Measurements from ENCODE around the gene NCAM2. TPM values are rescaled to one million over a fixed set of nuclear protein-coding genes. Genes with fewer than 3 reads are reported as not detected.

The NCAM2 gene
- total RNA-seq, 1 experiment from 2014 or later: not detected

GRCh38 chr21:21076051-21076450 lies 77.8 kb downstream of the NCAM2 start (continued):
- TF ChIP-seq, protein P1, sequence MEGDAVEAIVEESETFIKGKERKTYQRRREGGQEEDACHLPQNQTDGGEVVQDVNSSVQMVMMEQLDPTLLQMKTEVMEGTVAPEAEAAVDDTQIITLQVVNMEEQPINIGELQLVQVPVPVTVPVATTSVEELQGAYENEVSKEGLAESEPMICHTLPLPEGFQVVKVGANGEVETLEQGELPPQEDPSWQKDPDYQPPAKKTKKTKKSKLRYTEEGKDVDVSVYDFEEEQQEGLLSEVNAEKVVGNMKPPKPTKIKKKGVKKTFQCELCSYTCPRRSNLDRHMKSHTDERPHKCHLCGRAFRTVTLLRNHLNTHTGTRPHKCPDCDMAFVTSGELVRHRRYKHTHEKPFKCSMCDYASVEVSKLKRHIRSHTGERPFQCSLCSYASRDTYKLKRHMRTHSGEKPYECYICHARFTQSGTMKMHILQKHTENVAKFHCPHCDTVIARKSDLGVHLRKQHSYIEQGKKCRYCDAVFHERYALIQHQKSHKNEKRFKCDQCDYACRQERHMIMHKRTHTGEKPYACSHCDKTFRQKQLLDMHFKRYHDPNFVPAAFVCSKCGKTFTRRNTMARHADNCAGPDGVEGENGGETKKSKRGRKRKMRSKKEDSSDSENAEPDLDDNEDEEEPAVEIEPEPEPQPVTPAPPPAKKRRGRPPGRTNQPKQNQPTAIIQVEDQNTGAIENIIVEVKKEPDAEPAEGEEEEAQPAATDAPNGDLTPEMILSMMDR (IDR thresholded peaks at IDR 0.05 in 2 of 3, conservative IDR thresholded peaks at IDR 0.05 in 1 of 3; ENCODE audit: borderline replicate concordance in 1 of 3, insufficient read depth in 1 of 3, low read depth in 2 of 3, low read length in 2 of 3): no peak
- no peak for TF ChIP-seq FOSL1 (IDR thresholded peaks at IDR 0.05; ENCODE audit: low read depth)
- no peak for TF ChIP-seq REST (IDR thresholded peaks at IDR 0.05; ENCODE audit: low read depth)

GRCh38 chr21:21076491-21076890 lies 78.3 kb downstream of the NCAM2 start:
- Histone ChIP-seq H3K36me3 (ENCODE audit: control insufficient read depth in 1 of 2, insufficient read depth in 2 of 2, low read length in 2 of 2) (no peaks in the 10 kb centered on the region), H3K4me1 (ENCODE audit: control insufficient read depth in 1 of 2, insufficient read depth in 2 of 2, low read length in 2 of 2) (no peaks in the 10 kb centered on the region), H4K20me1 (ENCODE audit: insufficient read depth) (no peaks in the 10 kb centered on the region), H3K79me2 (ENCODE audit: insufficient read depth, low read length) (no peaks in the 10 kb centered on the region), H3K9ac (ENCODE audit: low read length) (no peak overlapping the region), H3K27me3 (ENCODE audit: insufficient read depth, low read length) (no peaks in the 10 kb centered on the region), H3K4me3 (replicated peaks in 1 of 2; ENCODE audit: low read depth in 1 of 2, low read length in 2 of 2) (no peak overlapping the region), H3K9me3 (ENCODE audit: control insufficient read depth in 1 of 2, insufficient read depth in 1 of 2, low read depth in 1 of 2, low read length in 2 of 2) (peaks cover 3 to 24% of the 10 kb centered on the region in 2 experiments; a peak in 3 of 4 replicates), H3K27ac (ENCODE audit: low read depth, low read length) (no peak overlapping the region), H3K9me2 (ENCODE audit: insufficient read depth) (no peaks in the 10 kb centered on the region), H3K4me2 (ENCODE audit: low read length) (no peak overlapping the region), H2AFZ (ENCODE audit: low read depth, low read length, poor library complexity, severe bottlenecking) (no peak overlapping the region)
- ATAC-seq (no peak), DNase-seq (ENCODE audit: low read depth, low spot score) (no peak)
- CTCF ChIA-PET: no interaction called here
- POLR2A ChIA-PET: no interaction called here
- intact Hi-C loops (cut with micrococcal nuclease): no loop called here
- RAD21 ChIA-PET (ENCODE audit: low non-redundant PET in 1 of 2, low total read pairs in 2 of 2, uncharacterized antibody in 2 of 2, unreplicated experiment in 2 of 2): no interaction called here
- BruUV-seq (replicated peaks): no TSS peak
- TF ChIP-seq CBX3 (IDR thresholded peaks at IDR 0.05; ENCODE audit: low read depth): no peak
- no peak for TF ChIP-seq ATF3 (IDR thresholded peaks at IDR 0.05)
- no peak for TF ChIP-seq SRF (IDR thresholded peaks at IDR 0.05; ENCODE audit: low read depth)
- no peak for TF ChIP-seq SIN3A (IDR thresholded peaks at IDR 0.05; ENCODE audit: low read depth)
- no peak for TF ChIP-seq EGR1 (IDR thresholded peaks at IDR 0.05; ENCODE audit: low read depth)
- no peak for TF ChIP-seq SP1 (IDR thresholded peaks at IDR 0.05; ENCODE audit: low read depth)
- no peak for TF ChIP-seq ELF1 (IDR thresholded peaks at IDR 0.05; ENCODE audit: borderline replicate concordance, low read depth)
- TF ChIP-seq POLR2A (IDR thresholded peaks at IDR 0.05; ENCODE audit: borderline replicate concordance, extremely low read depth, insufficient read depth, insufficient read length): no peak
- TF ChIP-seq FOSL1 (IDR thresholded peaks at IDR 0.05; ENCODE audit: low read depth): no peak
- no peak for TF ChIP-seq MAX (IDR thresholded peaks at IDR 0.05)
- no peak for TF ChIP-seq CEBPB (IDR thresholded peaks at IDR 0.05; ENCODE audit: low read depth)
- TF ChIP-seq, protein P2, sequence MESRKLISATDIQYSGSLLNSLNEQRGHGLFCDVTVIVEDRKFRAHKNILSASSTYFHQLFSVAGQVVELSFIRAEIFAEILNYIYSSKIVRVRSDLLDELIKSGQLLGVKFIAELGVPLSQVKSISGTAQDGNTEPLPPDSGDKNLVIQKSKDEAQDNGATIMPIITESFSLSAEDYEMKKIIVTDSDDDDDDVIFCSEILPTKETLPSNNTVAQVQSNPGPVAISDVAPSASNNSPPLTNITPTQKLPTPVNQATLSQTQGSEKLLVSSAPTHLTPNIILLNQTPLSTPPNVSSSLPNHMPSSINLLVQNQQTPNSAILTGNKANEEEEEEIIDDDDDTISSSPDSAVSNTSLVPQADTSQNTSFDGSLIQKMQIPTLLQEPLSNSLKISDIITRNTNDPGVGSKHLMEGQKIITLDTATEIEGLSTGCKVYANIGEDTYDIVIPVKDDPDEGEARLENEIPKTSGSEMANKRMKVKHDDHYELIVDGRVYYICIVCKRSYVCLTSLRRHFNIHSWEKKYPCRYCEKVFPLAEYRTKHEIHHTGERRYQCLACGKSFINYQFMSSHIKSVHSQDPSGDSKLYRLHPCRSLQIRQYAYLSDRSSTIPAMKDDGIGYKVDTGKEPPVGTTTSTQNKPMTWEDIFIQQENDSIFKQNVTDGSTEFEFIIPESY (IDR thresholded peaks at IDR 0.05; ENCODE audit: extremely low read depth, insufficient replicate concordance, low read length): no peak
- TF ChIP-seq JUND (IDR thresholded peaks at IDR 0.05): no peak
- TF ChIP-seq EZH2 (IDR thresholded peaks at IDR 0.05): no peak
- TF ChIP-seq YY1 (IDR thresholded peaks at IDR 0.05; ENCODE audit: extremely low read depth, insufficient replicate concordance, low read depth, low read length): no peak
- no peak for TF ChIP-seq ZNF274 (IDR thresholded peaks at IDR 0.05; ENCODE audit: low read depth, low read length)
- no peak for TF ChIP-seq POLR2AphosphoS5 (IDR thresholded peaks at IDR 0.05; ENCODE audit: low read depth, low read length)

Data from HCT116 (cell line).